ENCODE data around the gene MOCS3.

DNA sequence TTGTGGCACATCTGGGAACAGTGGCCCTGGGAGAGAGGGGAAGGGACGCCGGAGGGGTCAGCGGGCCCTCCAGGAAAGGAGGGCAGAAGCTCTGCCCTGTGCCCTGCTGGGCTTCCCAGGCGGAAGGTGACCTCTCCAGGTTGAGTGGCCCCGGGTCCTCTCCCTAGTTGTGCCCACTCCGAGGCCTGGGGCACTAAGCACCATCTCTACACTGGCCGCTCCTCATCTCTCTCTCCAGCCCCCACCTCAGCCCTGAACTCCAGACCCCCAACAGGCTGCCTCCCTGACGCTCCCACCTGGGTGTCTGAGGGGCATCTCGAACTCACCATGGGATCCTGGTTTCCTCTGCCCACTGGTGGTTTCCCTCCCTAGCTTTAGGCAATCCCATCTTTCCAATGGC, 46.2 kb downstream of the MOCS3 start:
- TF ChIP-seq, protein P1, sequence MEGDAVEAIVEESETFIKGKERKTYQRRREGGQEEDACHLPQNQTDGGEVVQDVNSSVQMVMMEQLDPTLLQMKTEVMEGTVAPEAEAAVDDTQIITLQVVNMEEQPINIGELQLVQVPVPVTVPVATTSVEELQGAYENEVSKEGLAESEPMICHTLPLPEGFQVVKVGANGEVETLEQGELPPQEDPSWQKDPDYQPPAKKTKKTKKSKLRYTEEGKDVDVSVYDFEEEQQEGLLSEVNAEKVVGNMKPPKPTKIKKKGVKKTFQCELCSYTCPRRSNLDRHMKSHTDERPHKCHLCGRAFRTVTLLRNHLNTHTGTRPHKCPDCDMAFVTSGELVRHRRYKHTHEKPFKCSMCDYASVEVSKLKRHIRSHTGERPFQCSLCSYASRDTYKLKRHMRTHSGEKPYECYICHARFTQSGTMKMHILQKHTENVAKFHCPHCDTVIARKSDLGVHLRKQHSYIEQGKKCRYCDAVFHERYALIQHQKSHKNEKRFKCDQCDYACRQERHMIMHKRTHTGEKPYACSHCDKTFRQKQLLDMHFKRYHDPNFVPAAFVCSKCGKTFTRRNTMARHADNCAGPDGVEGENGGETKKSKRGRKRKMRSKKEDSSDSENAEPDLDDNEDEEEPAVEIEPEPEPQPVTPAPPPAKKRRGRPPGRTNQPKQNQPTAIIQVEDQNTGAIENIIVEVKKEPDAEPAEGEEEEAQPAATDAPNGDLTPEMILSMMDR (IDR thresholded peaks at IDR 0.05), result no peak
- TF ChIP-seq POLR2A (IDR thresholded peaks at IDR 0.05) (no peak), POLR2AphosphoS5 (IDR thresholded peaks at IDR 0.05; ENCODE audit: insufficient read depth in 1 of 2, low read depth in 1 of 2) (no peak)
